GM12892 (cell line): ENCODE data around the gene ZNF845.
"Not testable (repeated sequence)": the region's sequence is repeated elsewhere in the genome, so short reads cannot be mapped to it uniquely, and the experiment has no call there.

ENCODE experiments used
- DNase-seq: peaks from one replicate; pipeline ENCODE4 v3.0.0; 2011; ENCODE audit not compliant: insufficient read length
- FAIRE-seq: peaks from 2 replicates; lab custom pipeline; 2011; peaks lifted over from hg19 to GRCh38; lab: Jason Lieb, UNC
- POLR2A ChIP-seq: IDR thresholded peaks from 2 replicates; pipeline ENCODE4 v1.6.1; 2011; ENCODE audit warnings: low read depth, low read length, control low read depth
- POLR2AphosphoS5 ChIP-seq: IDR thresholded peaks from 2 replicates; pipeline ENCODE4 v1.6.1; 2011; ENCODE audit warnings: low read depth, low read length, control low read depth
- TAF1 ChIP-seq: IDR thresholded peaks from 2 replicates; pipeline ENCODE4 v1.6.1; 2011; ENCODE audit warnings: low read depth, mild to moderate bottlenecking, control low read depth, low read length, borderline replicate concordance

The ZNF845 gene

GRCh38 chr19:53394522-53394973 lies 61.0 kb downstream of the ZNF845 start:
- no peak for DNase-seq
- no peak for FAIRE-seq

GRCh38 chr19:53394974-53395839 lies 61.7 kb downstream of the ZNF845 start, which contains the start of gene ZNF765:
Gene ZNF765 (plus strand): TSS chr19:53395149. CDS start chr19:53398016, 2,867 bp downstream.
- FAIRE-seq: peak; percentile 78
- DNase-seq: peak; percentile 76
- TF ChIP-seq POLR2AphosphoS5 (peak; percentile 79), POLR2A (peak; percentile 82), TAF1 (no peak; the same call in 1 of the 2 replicates)

More at GRCh38 chr19:53394522-53394973, 61.0 kb downstream of the ZNF845 start:
- TF ChIP-seq TAF1 (no peak), POLR2A (no peak), POLR2AphosphoS5 (no peak)

- not testable (repeated sequence) for DNase-seq, FAIRE-seq
Measured at GRCh38 chr19:53395840-53396524, 62.4 kb downstream of the ZNF845 start.

DNA sequence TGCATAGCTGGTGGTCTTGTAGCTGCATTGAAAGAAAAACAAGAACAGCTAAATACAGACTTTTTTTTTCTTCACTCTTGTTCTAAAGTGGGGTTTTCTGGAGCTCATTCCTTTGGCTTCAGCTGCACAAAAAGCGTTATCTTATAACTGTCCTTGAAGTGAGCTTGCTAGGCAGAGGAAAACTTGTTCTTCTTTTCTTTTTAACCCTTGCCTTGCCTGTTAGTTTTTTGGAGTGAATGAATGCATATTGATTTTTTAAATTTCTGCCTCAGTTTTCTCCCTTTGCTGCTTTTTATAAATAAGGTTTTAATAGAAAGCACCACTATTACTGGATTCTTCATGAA lies 62.9 kb downstream of the ZNF845 start:
- FAIRE-seq (no peak), DNase-seq (no peak)
- no peak for TF ChIP-seq TAF1
- no peak for TF ChIP-seq POLR2AphosphoS5
- TF ChIP-seq POLR2A: no peak

DNA sequence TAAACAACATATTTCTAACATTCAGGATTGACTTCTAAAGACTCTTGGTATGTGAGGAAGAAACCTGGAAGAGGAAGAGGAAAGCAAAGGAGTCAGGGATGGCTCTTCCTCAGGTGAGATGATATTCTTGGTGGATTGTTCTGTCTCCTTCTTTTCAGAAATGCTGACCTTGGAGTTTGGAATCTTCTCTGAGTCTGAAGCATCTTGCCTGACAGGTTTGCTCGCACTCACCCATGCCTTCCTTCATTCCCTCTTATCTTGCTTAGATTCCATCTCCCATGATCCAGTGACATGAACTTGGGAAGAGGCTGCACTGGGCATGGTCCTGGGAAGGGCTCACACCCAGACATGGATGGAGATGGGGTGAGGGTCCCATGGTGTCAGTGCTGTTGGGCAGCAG lies 64.4 kb downstream of the ZNF845 start:
- DNase-seq, FAIRE-seq: not testable (repeated sequence)
